GM23338 (cell line): Measurements from ENCODE around the gene RELCH. TPM values are rescaled to one million over a fixed set of nuclear protein-coding genes. Genes with fewer than 3 reads are reported as not detected.

ENCODE experiments used
- ATAC-seq: fragments of 200-7000 bp; cut with Tn5 transposase; 3 replicates; pipeline ENCODE4 v1.9.1; 2020
- DNase-seq: peaks from one replicate; pipeline ENCODE4 v3.0.0-alpha.2; 2015; ENCODE audit warnings: low spot score
- H2AFZ ChIP-seq: fragments of 200-600 bp; sonication (generic); 2 replicates; pipeline ENCODE4 v1.8.0; 2016; ENCODE audit warnings: antibody characterized with exemption, mild to moderate bottlenecking, moderate library complexity
- H3F3A ChIP-seq: fragments of 200-600 bp; sonication (generic); replicated peaks from 2 replicates; pipeline ENCODE4 v1.8.0; 2017; ENCODE audit warnings: antibody characterized with exemption, mixed run types, low read depth
- H3K27ac ChIP-seq: fragments of 200-600 bp; sonication (generic); 2 replicates; pipeline ENCODE4 v1.6.1; 2016; ENCODE audit warnings: low read depth
- H3K27me3 ChIP-seq: fragments of 200-600 bp; sonication (generic); 2 replicates; pipeline ENCODE4 v1.8.0; 2016; ENCODE audit warnings: mild to moderate bottlenecking, mixed run types, moderate library complexity; ENCODE audit not compliant: insufficient read depth
- H3K36me3 ChIP-seq: fragments of 200-600 bp; sonication (generic); 2 replicates; pipeline ENCODE4 v1.8.0; 2016; ENCODE audit warnings: mild to moderate bottlenecking; ENCODE audit not compliant: insufficient read depth
- H3K4me1 ChIP-seq: fragments of 200-600 bp; sonication (generic); 2 replicates; pipeline ENCODE4 v1.8.0; 2016; ENCODE audit warnings: mild to moderate bottlenecking, moderate library complexity; ENCODE audit not compliant: insufficient read depth
- H3K4me2 ChIP-seq: fragments of 200-600 bp; sonication (generic); 2 replicates; pipeline ENCODE4 v1.7.1; 2017; ENCODE audit warnings: mixed run types
- H3K4me3 ChIP-seq: fragments of 200-600 bp; sonication (generic); 2 replicates; pipeline ENCODE4 v1.6.1; 2016; ENCODE audit warnings: mixed run types
- H3K79me2 ChIP-seq: fragments of 200-600 bp; sonication (generic); replicated peaks from 2 replicates; pipeline ENCODE4 v1.8.0; 2017; ENCODE audit warnings: mild to moderate bottlenecking; ENCODE audit not compliant: insufficient read depth
- H3K9me2 ChIP-seq: fragments of 200-600 bp; sonication (generic); 2 replicates; pipeline ENCODE4 v1.8.0; 2017; ENCODE audit not compliant: insufficient read depth
- H4K20me1 ChIP-seq: fragments of 200-600 bp; sonication (generic); replicated peaks from 2 replicates; pipeline ENCODE4 v1.8.0; 2017; ENCODE audit warnings: mild to moderate bottlenecking; ENCODE audit not compliant: insufficient read depth
- H3K27ac Mint-ChIP-seq: 2 replicates; pipeline ENCODE4 v1.8.0; 2020; ENCODE audit warnings: inconsistent platforms, mild to moderate bottlenecking, moderate library complexity, mixed read lengths
- H3K27me3 Mint-ChIP-seq: 3 replicates; pipeline ENCODE4 v1.8.0; 2022; ENCODE audit warnings: low read depth, mild to moderate bottlenecking, moderate library complexity, mixed read lengths, inconsistent platforms; ENCODE audit not compliant: insufficient read depth, poor library complexity
- H3K36me3 Mint-ChIP-seq: 3 replicates; pipeline ENCODE4 v1.8.0; 2021; ENCODE audit warnings: low read depth, mild to moderate bottlenecking, inconsistent platforms, moderate library complexity, mixed read lengths
- H3K4me1 Mint-ChIP-seq: 3 replicates; pipeline ENCODE4 v1.8.0; 2020; ENCODE audit warnings: mild to moderate bottlenecking, inconsistent platforms, mixed read lengths
- H3K4me3 Mint-ChIP-seq: 3 replicates; pipeline ENCODE4 v1.8.0; 2021; ENCODE audit warnings: moderate library complexity, mild to moderate bottlenecking, inconsistent platforms, mixed read lengths
- H3K9me3 Mint-ChIP-seq: 3 replicates; pipeline ENCODE4 v1.8.0; 2020; ENCODE audit warnings: moderate library complexity, mild to moderate bottlenecking, inconsistent platforms, mixed read lengths
- EZH2 ChIP-seq: fragments of 200-600 bp; sonication (generic); IDR thresholded peaks from one replicate; pipeline ENCODE4 v1.8.0; 2017; ENCODE audit warnings: antibody characterized with exemption, mild to moderate bottlenecking, low read depth; ENCODE audit not compliant: unreplicated experiment
- EZH2phosphoT487 ChIP-seq: fragments of 200-600 bp; sonication (generic); IDR thresholded peaks from one replicate; pipeline ENCODE4 v1.8.1; 2018; ENCODE audit warnings: antibody characterized with exemption; ENCODE audit not compliant: unreplicated experiment
- POLR2AphosphoS5 ChIP-seq: IDR thresholded peaks from 2 replicates; pipeline ENCODE4 v1.6.1; 2016; ENCODE audit warnings: antibody characterized with exemption, low read depth
- STAT1 ChIP-seq: IDR thresholded peaks from one replicate; pipeline ENCODE4 v1.6.1; 2016; ENCODE audit warnings: antibody characterized with exemption; ENCODE audit not compliant: unreplicated experiment
- ZNF114 ChIP-seq: fragments of 250-450 bp; sonication (Bioruptor Pico); IDR thresholded peaks from 2 replicates; pipeline ENCODE4 v1.5.0; 2020; ENCODE audit warnings: mild to moderate bottlenecking, moderate library complexity
- ZNF331 ChIP-seq: fragments of 250-450 bp; sonication (Bioruptor Pico); IDR thresholded peaks from 2 replicates; pipeline ENCODE4 v1.5.0; 2020; ENCODE audit warnings: low read depth, mild to moderate bottlenecking, moderate library complexity
- polyA plus RNA-seq: library from polyadenylated mRNA; unstranded; fragments of >200 nt; fragmentation: Nextera tagmentation; extraction: Ambion mirVana; gene quantifications from 2 replicates; pipeline ENCODE4 v1.2.1, GENCODE V29; 2016
- total RNA-seq: library from RNA; depleted of rRNA; stranded (reverse); fragments of >200 nt; shearing (Covaris generic); gene quantifications from 2 replicates; pipeline ENCODE4 v1.2.3, GENCODE V29; 2014
- TF ChIP-seq, protein P1 (sequence below), 2 experiments: fragments of 200-600 bp in 1 of 2; sonication (generic) in 1 of 2; conservative IDR thresholded peaks; 2 replicates each; pipeline versions ENCODE4 v1.5.1 to v1.6.1; 2016 to 2017; ENCODE audit warnings: antibody characterized with exemption in 2 of 2, low read depth in 2 of 2, mild to moderate bottlenecking in 2 of 2, moderate library complexity in 1 of 2

Gene RELCH
- total and polyA plus RNA-seq, 2 experiments from 2014 or later, result 8.8 to 56.4 TPM

DNA sequence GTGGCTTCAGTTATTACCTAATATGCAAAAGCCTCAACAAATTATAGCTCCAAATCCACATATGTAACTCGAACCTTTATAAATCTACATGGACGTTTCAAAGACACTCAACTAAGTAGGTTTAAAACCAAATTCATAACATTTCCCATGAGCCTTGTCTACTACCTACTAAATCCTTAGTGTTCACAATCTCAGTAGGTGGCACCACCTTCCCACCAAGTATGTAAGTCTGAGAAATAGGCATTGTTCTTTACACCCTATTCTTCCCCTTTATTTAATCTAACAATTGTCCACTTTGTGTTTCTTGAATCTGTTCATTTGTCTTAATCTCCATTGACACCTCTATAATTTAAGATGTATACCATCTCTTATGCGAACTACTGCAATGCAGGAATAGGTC, 4.8 kb upstream of the RELCH start:
- no peaks in the 10 kb centered on the region for H3K9me3 Mint-ChIP-seq
- DNase-seq, result no peak
- peaks cover 4% of the 10 kb centered on the region; the same call in 2 of the 3 replicates for H3K4me1 Mint-ChIP-seq

DNA sequence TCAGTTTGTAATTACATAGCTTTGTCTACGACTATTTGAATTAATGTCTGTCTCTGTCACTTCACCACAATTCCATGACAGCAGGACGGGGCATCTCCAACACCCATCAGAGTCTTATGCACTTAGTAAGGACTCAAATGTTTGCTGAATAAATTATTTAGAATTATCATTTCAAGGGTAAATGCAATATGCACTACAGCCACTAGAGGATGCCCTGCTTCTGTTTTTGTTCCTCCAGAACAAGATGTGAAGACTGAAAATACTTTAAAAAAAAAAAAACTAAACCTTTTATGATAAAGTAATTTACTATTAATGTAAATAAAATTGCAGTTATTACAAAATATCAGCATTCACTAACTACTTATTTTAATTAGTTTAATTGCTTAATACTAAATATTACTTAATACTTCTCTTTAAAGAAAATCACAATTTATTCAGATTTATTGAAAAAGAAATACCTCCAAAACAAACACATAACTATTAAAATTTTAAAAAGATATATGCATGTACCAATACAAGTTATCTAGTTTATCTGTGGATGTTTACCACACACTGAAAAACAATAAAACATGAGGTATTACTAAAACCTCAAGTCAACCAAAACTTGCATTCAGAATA, 3.4 kb upstream of the RELCH start:
- no peak for TF ChIP-seq STAT1
- TF ChIP-seq, protein P1, sequence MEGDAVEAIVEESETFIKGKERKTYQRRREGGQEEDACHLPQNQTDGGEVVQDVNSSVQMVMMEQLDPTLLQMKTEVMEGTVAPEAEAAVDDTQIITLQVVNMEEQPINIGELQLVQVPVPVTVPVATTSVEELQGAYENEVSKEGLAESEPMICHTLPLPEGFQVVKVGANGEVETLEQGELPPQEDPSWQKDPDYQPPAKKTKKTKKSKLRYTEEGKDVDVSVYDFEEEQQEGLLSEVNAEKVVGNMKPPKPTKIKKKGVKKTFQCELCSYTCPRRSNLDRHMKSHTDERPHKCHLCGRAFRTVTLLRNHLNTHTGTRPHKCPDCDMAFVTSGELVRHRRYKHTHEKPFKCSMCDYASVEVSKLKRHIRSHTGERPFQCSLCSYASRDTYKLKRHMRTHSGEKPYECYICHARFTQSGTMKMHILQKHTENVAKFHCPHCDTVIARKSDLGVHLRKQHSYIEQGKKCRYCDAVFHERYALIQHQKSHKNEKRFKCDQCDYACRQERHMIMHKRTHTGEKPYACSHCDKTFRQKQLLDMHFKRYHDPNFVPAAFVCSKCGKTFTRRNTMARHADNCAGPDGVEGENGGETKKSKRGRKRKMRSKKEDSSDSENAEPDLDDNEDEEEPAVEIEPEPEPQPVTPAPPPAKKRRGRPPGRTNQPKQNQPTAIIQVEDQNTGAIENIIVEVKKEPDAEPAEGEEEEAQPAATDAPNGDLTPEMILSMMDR (conservative IDR thresholded peaks at IDR 0.05; ENCODE audit: low read depth in 2 of 2), result peak; percentile 71 to 93
- peaks cover 44% of the 10 kb centered on the region for H3K79me2 ChIP-seq
- DNase-seq (peak; percentile 71), ATAC-seq (no peak)
- no peaks in the 10 kb centered on the region for H3K9me2 ChIP-seq
- H3K4me3 ChIP-seq, result no peak overlapping the region
- H3K27ac ChIP-seq, result no peak overlapping the region
- no peak overlapping the region for H2AFZ ChIP-seq
- no peak overlapping the region for H3K4me2 ChIP-seq
- H3K36me3 ChIP-seq, result no peaks in the 10 kb centered on the region
- Mint-ChIP-seq H3K27me3 (peaks cover 9% of the 10 kb centered on the region), H3K4me3 (no peak overlapping the region), H3K9me3 (no peaks in the 10 kb centered on the region), H3K36me3 (no peaks in the 10 kb centered on the region), H3K27ac (no peak overlapping the region), H3K4me1 (peaks cover 4% of the 10 kb centered on the region; the same call in 2 of the 3 replicates)
- peaks cover 12% of the 10 kb centered on the region for H4K20me1 ChIP-seq
- H3K27me3 ChIP-seq, result no peaks in the 10 kb centered on the region
- H3K4me1 ChIP-seq, result peaks cover 4% of the 10 kb centered on the region
- H3F3A ChIP-seq, result peaks cover 6% of the 10 kb centered on the region; the same call in 1 of the 2 replicates

More for the DNA sequence above, 4.8 kb upstream of the RELCH start:
- Mint-ChIP-seq H3K4me3 (no peak overlapping the region), H3K27me3 (peaks cover 6% of the 10 kb centered on the region), H3K36me3 (no peaks in the 10 kb centered on the region), H3K27ac (no peak overlapping the region)
- Histone ChIP-seq H2AFZ (no peak overlapping the region), H3K4me2 (no peak overlapping the region), H3K27ac (no peak overlapping the region), H3K79me2 (peaks cover 30% of the 10 kb centered on the region), H3K27me3 (no peaks in the 10 kb centered on the region), H4K20me1 (peaks cover 5% of the 10 kb centered on the region; the same call in 1 of the 2 replicates), H3K36me3 (no peaks in the 10 kb centered on the region), H3F3A (peaks cover 6% of the 10 kb centered on the region; the same call in 1 of the 2 replicates), H3K9me2 (no peaks in the 10 kb centered on the region), H3K4me1 (no peaks in the 10 kb centered on the region; the same call in 1 of the 2 replicates), H3K4me3 (no peak overlapping the region)
- TF ChIP-seq STAT1, result no peak
- TF ChIP-seq, protein P1 (conservative IDR thresholded peaks at IDR 0.05; ENCODE audit: low read depth in 2 of 2), result peak in 1 of 2 experiments; percentile 25; a peak in 2 of 4 replicates
- no peak for ATAC-seq

DNA sequence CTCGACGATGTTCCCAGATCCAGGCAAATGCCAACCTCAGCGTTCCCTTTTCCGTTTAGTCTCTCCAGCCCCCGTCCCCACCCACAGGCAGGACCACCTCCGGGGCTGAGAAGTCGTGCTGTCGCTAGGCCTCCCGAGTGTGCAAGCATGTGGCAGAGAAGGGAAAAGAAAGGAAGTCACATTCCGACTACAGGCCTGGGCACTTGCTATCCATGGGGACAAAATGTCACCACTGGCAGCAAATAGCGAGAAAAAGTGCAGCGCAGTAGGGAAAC, 619 bp upstream of the RELCH start:
- H4K20me1 ChIP-seq, result peaks cover 22% of the 10 kb centered on the region
- H3K4me2 ChIP-seq, result peak overlapping the region; percentile 91
- TF ChIP-seq ZNF331 (CRISPR knock-in tag) (no peak), STAT1 (no peak), ZNF114 (CRISPR knock-in tag) (no peak), EZH2phosphoT487 (no peak), EZH2 (no peak), POLR2AphosphoS5 (no peak)
- DNase-seq (peak; percentile 66), ATAC-seq (peak; percentile 10)
- H3K4me3 Mint-ChIP-seq, result peak overlapping the region; percentile 100
- H3F3A ChIP-seq, result peaks cover 6% of the 10 kb centered on the region; the same call in 1 of the 2 replicates
- peak overlapping the region; percentile 95 for H3K4me3 ChIP-seq
- H3K27ac Mint-ChIP-seq, result peak overlapping the region; percentile 96
- no peaks in the 10 kb centered on the region for H3K9me2 ChIP-seq
- peaks cover 16% of the 10 kb centered on the region for H3K4me1 ChIP-seq
- no peaks in the 10 kb centered on the region for H3K27me3 ChIP-seq
- peaks cover 15% of the 10 kb centered on the region; the same call in 2 of the 3 replicates for H3K4me1 Mint-ChIP-seq
- H3K36me3 ChIP-seq, result no peaks in the 10 kb centered on the region
- H3K36me3 Mint-ChIP-seq, result no peaks in the 10 kb centered on the region
- peak overlapping the region; percentile 92 for H3K27ac ChIP-seq
- no peaks in the 10 kb centered on the region for H3K9me3 Mint-ChIP-seq
- peaks cover 72% of the 10 kb centered on the region for H3K79me2 ChIP-seq
- H3K27me3 Mint-ChIP-seq, result peaks cover 9% of the 10 kb centered on the region
- peak overlapping the region; percentile 99 for H2AFZ ChIP-seq
